Epithelial cell of proximal tubule (primary cell): ENCODE results near the gene SKIC3. TPM values are rescaled to one million over a fixed set of nuclear protein-coding genes. Genes with fewer than 3 reads are reported as not detected.

Source experiments
- DNase-seq: peaks from one replicate; pipeline ENCODE4 v3.0.0-alpha.2; 2011; ENCODE audit warnings: low read depth
- H3K4me3 ChIP-seq: 2 replicates; pipeline ENCODE4 v1.5.1; 2011; ENCODE audit warnings: low read depth, mild to moderate bottlenecking, low read length
- total RNA-seq: library from RNA; depleted of rRNA; stranded (reverse); fragments of >200 nt; gene quantifications from 2 replicates; pipeline ENCODE4 v1.2.3, GENCODE V29; 2015
- TF ChIP-seq, protein P1 (sequence below): conservative IDR thresholded peaks from 2 replicates; pipeline ENCODE4 v1.5.1; 2012; ENCODE audit warnings: low read depth, mild to moderate bottlenecking, low read length

Gene SKIC3
- total RNA-seq, 1 donor from 2014 or later: 43.5 TPM

DNA sequence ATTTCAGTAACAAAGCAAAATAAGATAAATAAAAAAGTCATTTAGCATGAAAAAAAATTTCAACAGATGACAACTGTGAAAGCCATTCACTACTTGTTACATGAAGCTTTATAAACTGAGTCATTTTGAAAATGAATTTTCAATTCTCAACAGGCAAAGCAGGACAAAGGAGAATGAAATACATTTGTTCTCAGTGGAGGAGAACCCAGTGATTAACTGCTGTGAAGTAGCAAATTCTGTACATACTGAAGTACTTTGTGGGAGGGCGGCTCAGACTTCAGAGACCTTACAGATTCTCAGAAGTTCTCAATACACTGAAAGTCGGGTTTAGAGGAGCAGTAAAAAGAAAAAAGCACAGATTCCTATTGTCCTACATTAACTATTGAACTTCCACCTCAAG, 21.7 kb downstream of the SKIC3 start:
- DNase-seq: no peak
- H3K4me3 ChIP-seq: no peak overlapping the region
- TF ChIP-seq, protein P1, sequence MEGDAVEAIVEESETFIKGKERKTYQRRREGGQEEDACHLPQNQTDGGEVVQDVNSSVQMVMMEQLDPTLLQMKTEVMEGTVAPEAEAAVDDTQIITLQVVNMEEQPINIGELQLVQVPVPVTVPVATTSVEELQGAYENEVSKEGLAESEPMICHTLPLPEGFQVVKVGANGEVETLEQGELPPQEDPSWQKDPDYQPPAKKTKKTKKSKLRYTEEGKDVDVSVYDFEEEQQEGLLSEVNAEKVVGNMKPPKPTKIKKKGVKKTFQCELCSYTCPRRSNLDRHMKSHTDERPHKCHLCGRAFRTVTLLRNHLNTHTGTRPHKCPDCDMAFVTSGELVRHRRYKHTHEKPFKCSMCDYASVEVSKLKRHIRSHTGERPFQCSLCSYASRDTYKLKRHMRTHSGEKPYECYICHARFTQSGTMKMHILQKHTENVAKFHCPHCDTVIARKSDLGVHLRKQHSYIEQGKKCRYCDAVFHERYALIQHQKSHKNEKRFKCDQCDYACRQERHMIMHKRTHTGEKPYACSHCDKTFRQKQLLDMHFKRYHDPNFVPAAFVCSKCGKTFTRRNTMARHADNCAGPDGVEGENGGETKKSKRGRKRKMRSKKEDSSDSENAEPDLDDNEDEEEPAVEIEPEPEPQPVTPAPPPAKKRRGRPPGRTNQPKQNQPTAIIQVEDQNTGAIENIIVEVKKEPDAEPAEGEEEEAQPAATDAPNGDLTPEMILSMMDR: no peak

DNA sequence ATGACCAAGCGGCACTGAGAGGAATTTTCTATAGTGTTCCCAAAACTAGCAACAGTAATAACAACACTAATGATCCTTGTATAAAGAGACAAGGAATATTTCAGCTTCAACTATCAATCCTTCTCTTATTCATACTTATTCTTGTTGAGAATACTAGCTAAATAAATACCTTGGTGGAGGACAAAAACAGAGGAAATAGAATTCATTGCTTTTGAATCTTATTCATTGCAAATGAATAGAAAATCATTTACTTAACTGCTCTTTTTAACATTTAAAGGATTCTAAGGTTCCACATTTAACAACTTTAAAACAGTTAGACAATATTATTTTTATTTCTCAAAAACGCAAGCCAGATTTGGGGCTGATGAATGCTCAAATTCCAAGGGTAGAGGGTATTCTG, 22.4 kb downstream of the SKIC3 start:
- no peak overlapping the region for H3K4me3 ChIP-seq
- TF ChIP-seq, protein P1: no peak
- no peak for DNase-seq

DNA sequence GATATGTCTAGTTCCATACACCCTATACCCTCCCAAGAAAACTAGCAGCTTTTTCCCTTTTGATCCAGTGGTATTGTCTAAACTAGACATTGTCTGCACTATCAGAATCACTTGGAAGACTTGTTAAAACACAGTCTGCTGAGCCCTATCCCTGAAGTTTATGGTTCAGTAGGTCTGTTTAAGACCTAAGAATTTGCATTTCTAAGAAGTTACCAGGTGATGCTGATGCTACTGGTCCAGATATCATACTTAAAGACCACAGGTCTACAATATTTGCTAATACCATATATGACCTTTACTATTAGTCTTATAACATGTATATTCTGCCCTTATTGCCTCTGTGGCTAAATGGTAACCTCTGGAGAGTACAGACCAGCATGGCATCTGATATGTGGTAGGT, 23.3 kb downstream of the SKIC3 start:
- TF ChIP-seq, protein P1: no peak
- no peak overlapping the region for H3K4me3 ChIP-seq
- DNase-seq: no peak

DNA sequence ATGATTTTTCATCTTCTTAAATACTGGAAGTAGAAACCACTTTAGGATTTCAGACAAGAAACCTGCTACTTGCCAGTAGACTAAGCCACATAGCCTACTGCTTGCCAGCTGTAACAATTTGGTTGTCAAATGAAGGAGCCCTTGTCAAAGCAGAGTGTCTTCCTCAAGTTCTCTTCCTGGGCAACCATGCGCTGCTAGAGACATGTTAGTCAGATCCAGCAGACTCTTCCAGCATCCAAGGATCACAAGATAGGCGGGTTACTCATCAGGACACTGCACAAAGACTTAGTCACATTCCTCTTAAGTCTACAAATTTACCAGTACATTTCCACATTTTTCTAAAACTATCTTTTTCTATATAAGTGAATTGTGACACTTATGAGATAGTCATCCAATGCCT, 24.4 kb downstream of the SKIC3 start:
- TF ChIP-seq, protein P1: no peak
- peak; percentile 73 for DNase-seq
- H3K4me3 ChIP-seq: no peak overlapping the region

DNA sequence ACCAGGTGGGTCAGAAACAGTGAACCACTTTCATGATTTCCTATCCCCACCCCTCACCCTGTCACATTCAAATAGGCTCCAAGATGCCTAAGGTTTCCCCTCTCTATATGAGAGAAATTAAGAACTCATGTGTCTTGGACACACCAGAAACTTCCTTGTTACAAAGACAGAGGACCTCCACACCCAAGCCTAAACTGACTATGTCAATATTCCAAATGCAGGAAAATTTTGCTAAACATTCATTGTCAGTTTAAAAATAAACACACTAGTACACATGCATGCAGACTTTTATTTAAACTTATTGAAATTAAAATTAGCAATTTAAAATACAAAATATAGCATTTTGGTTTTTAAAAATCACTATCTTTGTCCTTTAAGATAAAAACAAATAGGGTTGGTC, 26.2 kb downstream of the SKIC3 start:
- TF ChIP-seq, protein P1: no peak
- no peak overlapping the region for H3K4me3 ChIP-seq
- DNase-seq: no peak

DNA sequence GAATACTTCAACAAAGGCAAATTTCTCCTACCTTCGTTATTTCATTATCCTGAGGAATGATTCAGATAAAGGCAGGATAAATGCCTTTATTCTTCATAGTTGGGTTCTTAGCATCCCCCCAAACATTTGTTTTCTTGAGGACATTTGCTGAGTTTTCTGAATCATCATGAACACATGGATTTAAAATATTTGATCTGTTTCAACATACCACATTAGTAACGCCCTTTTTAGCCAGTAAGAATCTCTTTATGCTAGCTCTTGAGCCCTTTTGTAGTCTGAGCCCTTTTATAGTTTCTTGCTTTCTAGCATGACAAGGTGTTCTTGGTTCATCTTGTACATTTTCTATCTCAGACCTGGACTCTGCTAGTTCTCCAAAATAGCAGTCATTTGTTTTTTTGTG, 27.9 kb downstream of the SKIC3 start:
- H3K4me3 ChIP-seq: no peak overlapping the region
- TF ChIP-seq, protein P1: no peak
- no peak for DNase-seq

DNA sequence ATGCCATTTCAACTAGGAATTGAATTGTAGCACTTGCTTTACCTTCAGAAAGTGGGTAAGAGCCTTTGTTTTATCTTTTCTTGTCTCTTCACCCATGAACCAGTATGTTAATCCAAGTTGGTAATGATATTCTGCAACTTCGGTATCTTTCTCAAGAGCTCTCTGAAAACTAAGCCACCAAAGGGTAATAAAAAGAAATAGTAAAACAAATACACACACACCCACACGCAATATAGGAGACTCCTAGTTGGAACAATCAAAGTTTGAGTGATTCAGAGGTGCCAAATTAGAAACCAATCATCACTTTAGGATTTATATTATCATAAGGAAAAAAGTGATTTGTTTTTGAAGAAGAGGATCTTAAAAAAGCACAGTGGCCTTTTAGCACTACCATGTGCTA, 30.4 kb downstream of the SKIC3 start:
- no peak overlapping the region for H3K4me3 ChIP-seq
- DNase-seq: no peak
- TF ChIP-seq, protein P1: no peak
